ENCODE data around the gene CYP1A1. TPM values are rescaled to one million over a fixed set of nuclear protein-coding genes. Genes with fewer than 3 reads are reported as not detected.
A peak's percentile ranks its signal among the peaks of the same experiment; 100 is the strongest.

CYP1A1 gene
- total RNA-seq, result 0.31 and 0.42 TPM in 2 replicates

DNA sequence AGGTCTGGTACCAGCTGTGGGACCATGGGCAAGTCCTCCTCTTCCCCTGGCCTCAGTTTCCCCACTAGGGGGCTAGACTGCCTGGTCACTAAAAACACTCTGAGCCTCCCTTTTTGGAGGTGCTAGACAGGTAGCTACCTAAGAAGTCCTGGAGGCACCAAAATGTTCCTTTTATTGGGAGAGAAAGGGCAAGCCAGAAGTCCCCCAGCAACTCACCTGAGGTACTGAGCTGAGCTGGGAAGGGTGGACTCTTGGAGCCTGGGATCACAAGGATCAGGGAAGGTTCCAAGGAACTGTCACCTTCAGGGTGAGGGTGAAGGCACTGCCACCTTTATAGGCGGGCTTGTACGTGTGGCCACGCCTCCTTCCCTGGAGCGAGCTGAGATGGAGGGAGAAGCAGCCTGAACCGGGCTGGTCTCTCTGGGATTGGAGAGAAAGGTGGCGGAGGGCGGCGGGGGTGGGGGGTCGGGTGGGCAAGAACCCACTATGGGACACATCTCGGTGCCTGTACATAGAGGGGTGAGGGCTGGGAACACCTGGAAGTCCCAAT is at the start of gene CYP1A1:
CYP1A1 (minus strand) TSS at position 304 of the 550 bp plus-strand sequence. CDS start 2,431 bp downstream, outside the sequence.
- peaks cover 9% of the 10 kb centered on the region for H3K4me1 Mint-ChIP-seq
- peak within 1 kb of the TSS; percentile 76 for H3K4me3 Mint-ChIP-seq
- no peaks in the 10 kb centered on the region for H3K36me3 Mint-ChIP-seq (ENCODE audit: low read depth)
- intact Hi-C loops (cut with micrococcal nuclease), result loop anchor here (2.0 kb wide), 1 partner anchor 30 kb away; no protein-coding TSS in a partner anchor
- H3K9me3 Mint-ChIP-seq, result no peaks in the 10 kb centered on the region
- DNase-seq, result peak; percentile 77
- no peak within 1 kb of the TSS for H3K27ac Mint-ChIP-seq
- peaks cover 25% of the 10 kb centered on the region for H3K27me3 Mint-ChIP-seq

GRCh38 chr15:74773731-74774252 is 48.5 kb upstream of the CYP1A1 start:
- Mint-ChIP-seq H3K27ac (peak overlapping the region; percentile 53), H3K4me1 (peaks cover 61% of the 10 kb centered on the region), H3K27me3 (peaks cover under 1% of the 10 kb centered on the region), H3K36me3 (ENCODE audit: low read depth) (no peaks in the 10 kb centered on the region), H3K4me3 (no peak overlapping the region), H3K9me3 (no peaks in the 10 kb centered on the region)
- intact Hi-C loops (cut with micrococcal nuclease), result no loop called here
- DNase-seq, result peak; percentile 54

- intact Hi-C loops (cut with micrococcal nuclease), result no loop called here
- peaks cover 59% of the 10 kb centered on the region for H3K4me1 Mint-ChIP-seq
- no peak for DNase-seq
- H3K27ac Mint-ChIP-seq, result peak overlapping the region; percentile 26
- no peaks in the 10 kb centered on the region for H3K9me3 Mint-ChIP-seq
- H3K4me3 Mint-ChIP-seq, result no peak overlapping the region
- H3K27me3 Mint-ChIP-seq, result peaks cover 2% of the 10 kb centered on the region
- H3K36me3 Mint-ChIP-seq (ENCODE audit: low read depth), result no peaks in the 10 kb centered on the region
Measured at GRCh38 chr15:74773329-74773728, 48.0 kb upstream of the CYP1A1 start.

GRCh38 chr15:74770211-74770903 is 45.0 kb upstream of the CYP1A1 start:
- peak; percentile 55 for DNase-seq
- H3K27me3 Mint-ChIP-seq, result peaks cover 4% of the 10 kb centered on the region
- H3K27ac Mint-ChIP-seq, result no peak overlapping the region
- H3K9me3 Mint-ChIP-seq, result no peaks in the 10 kb centered on the region
- H3K36me3 Mint-ChIP-seq (ENCODE audit: low read depth), result no peaks in the 10 kb centered on the region
- intact Hi-C loops (cut with micrococcal nuclease), result loop anchor here (2.0 kb wide), 1 partner anchor 16 kb away; no protein-coding TSS in a partner anchor
- peaks cover 34% of the 10 kb centered on the region for H3K4me1 Mint-ChIP-seq
- H3K4me3 Mint-ChIP-seq, result no peak overlapping the region

DNA sequence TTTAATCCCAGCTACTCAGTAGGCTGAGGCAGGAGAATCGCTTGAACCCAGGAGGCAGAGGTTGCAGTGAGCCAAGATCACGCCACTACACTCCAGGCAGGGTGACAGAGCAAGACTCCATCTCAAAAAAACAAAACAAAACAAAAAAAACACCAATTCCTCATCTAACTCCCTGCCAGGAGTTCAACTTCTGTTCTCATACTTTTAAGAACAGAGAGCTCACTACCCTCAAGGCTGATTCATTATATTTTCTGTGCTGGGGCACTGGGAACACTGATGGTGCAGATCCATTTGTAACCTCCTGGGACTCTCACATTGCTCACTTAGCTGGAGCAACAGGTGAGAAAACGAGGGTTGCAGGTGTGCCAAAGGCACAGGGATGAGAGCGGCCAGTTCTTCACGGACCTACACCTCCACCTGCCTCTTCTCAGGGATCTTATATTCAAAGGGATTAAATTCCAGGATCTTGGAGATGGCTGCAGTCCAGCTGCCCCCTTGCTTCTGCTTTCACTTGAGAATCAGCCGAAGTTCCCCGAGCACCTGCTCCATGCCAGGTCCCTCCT is 44.2 kb upstream of the CYP1A1 start:
- peaks cover 30% of the 10 kb centered on the region for H3K4me1 Mint-ChIP-seq
- intact Hi-C loops (cut with micrococcal nuclease), result loop anchor here (1.0 to 2.0 kb wide), 3 partner anchors 17 to 395 kb away; no protein-coding TSS in a partner anchor
- peaks cover 4% of the 10 kb centered on the region for H3K27me3 Mint-ChIP-seq
- peak; percentile 54 for DNase-seq
- H3K4me3 Mint-ChIP-seq, result no peak overlapping the region
- H3K27ac Mint-ChIP-seq, result no peak overlapping the region
- H3K36me3 Mint-ChIP-seq (ENCODE audit: low read depth), result no peaks in the 10 kb centered on the region
- no peaks in the 10 kb centered on the region for H3K9me3 Mint-ChIP-seq

GRCh38 chr15:74768771-74769342 is 43.5 kb upstream of the CYP1A1 start:
- no peak overlapping the region for H3K27ac Mint-ChIP-seq
- peak; percentile 90 for DNase-seq
- no peaks in the 10 kb centered on the region for H3K36me3 Mint-ChIP-seq (ENCODE audit: low read depth)
- peaks cover 4% of the 10 kb centered on the region for H3K27me3 Mint-ChIP-seq
- H3K4me1 Mint-ChIP-seq, result peaks cover 24% of the 10 kb centered on the region
- H3K9me3 Mint-ChIP-seq, result no peaks in the 10 kb centered on the region
- intact Hi-C loops (cut with micrococcal nuclease), result loop anchor here (1.0 to 2.0 kb wide), 2 partner anchors 134 to 394 kb away; no protein-coding TSS in a partner anchor
- H3K4me3 Mint-ChIP-seq, result no peak overlapping the region

- peaks cover 4% of the 10 kb centered on the region for H3K27me3 Mint-ChIP-seq
- peaks cover 19% of the 10 kb centered on the region for H3K4me1 Mint-ChIP-seq
- H3K27ac Mint-ChIP-seq, result no peak overlapping the region
- intact Hi-C loops (cut with micrococcal nuclease), result loop anchor here (2.0 kb wide), 1 partner anchor 393 kb away; no protein-coding TSS in a partner anchor
- no peaks in the 10 kb centered on the region for H3K36me3 Mint-ChIP-seq (ENCODE audit: low read depth)
- no peaks in the 10 kb centered on the region for H3K9me3 Mint-ChIP-seq
- H3K4me3 Mint-ChIP-seq, result no peak overlapping the region
- DNase-seq, result peak; percentile 53
Measured at GRCh38 chr15:74768099-74768770, 42.9 kb upstream of the CYP1A1 start.

DNA sequence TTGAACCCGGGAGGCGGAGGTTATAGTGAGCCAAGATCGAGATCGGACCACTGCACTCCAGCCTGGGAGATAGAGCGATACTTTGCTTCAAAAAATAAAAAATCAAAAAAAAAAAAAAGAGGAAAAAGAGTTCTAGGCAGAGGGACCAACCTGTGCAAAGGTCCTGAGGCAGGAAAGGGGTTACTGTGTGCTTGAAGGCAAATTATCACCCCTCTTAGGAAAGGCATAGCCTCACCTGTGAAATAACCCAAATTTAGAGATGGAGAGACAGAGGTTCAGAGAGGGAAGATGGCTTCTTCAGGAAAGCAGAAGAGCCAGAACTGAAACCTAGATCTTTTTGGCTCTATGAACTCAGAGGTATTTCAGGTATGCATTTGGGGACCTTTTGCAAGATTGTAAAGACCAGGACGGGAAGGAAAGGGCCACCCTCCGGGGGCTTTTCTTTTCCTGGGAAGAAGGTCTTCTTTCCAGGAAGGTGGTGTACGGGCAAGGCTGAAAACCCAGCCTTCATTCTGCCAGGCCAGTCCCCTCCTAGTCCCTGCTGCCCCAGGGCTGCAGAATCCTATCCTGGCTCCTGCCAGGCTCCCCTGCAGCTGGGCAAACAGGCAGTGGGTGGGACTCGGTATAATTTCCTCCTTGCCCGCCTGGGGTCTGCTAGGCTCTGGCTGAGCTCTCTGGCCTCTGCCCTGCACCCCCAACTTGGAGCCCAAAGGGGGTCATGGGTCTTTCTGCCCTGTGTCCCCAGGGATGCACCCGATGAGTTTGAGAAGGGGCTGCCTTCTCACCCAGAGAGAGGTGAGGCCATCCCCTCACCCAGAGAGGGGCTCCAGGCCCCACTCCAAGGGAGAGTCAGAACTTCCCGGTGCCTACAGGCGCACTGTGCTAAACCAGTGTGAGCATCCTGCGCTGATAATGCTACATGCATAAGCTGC is 42.1 kb upstream of the CYP1A1 start:
- no peak for DNase-seq
- H3K4me1 Mint-ChIP-seq, result peaks cover 15% of the 10 kb centered on the region
- H3K36me3 Mint-ChIP-seq (ENCODE audit: low read depth), result no peaks in the 10 kb centered on the region
- peaks cover 4% of the 10 kb centered on the region for H3K27me3 Mint-ChIP-seq
- H3K27ac Mint-ChIP-seq, result no peak overlapping the region
- intact Hi-C loops (cut with micrococcal nuclease), result loop anchor here (2.0 kb wide), 1 partner anchor 393 kb away; no protein-coding TSS in a partner anchor
- H3K4me3 Mint-ChIP-seq, result no peak overlapping the region
- no peaks in the 10 kb centered on the region for H3K9me3 Mint-ChIP-seq

DNA sequence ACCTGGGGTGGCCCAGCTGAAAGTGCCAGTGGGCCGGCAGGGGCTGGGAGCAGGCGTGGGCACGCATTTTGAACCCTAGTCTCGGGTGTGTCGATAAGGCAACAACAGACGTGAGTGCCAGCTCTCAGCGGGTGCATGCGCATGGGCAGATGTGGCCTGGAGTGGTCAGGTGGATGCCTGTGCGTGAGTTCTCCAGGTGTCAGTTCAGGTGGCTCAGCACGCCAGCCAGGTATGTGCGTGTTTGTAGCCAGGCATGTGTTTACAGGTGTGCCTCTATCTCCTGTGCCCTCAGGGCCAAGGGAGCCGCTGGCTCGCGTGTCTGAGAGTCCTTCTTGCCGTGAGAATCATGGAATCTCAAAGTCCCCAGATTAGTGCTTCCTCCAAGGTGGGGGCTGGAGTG is 38.1 kb upstream of the CYP1A1 start:
- Mint-ChIP-seq H3K9me3 (no peaks in the 10 kb centered on the region), H3K27me3 (peaks cover 4% of the 10 kb centered on the region), H3K27ac (no peak overlapping the region), H3K4me3 (no peak overlapping the region), H3K36me3 (ENCODE audit: low read depth) (no peaks in the 10 kb centered on the region), H3K4me1 (no peaks in the 10 kb centered on the region)
- intact Hi-C loops (cut with micrococcal nuclease), result no loop called here
- DNase-seq, result no peak

- DNase-seq, result no peak
- peaks cover 4% of the 10 kb centered on the region for H3K27me3 Mint-ChIP-seq
- intact Hi-C loops (cut with micrococcal nuclease), result no loop called here
- no peak overlapping the region for H3K4me3 Mint-ChIP-seq
- H3K9me3 Mint-ChIP-seq, result no peaks in the 10 kb centered on the region
- no peaks in the 10 kb centered on the region for H3K36me3 Mint-ChIP-seq (ENCODE audit: low read depth)
- H3K27ac Mint-ChIP-seq, result no peak overlapping the region
- no peaks in the 10 kb centered on the region for H3K4me1 Mint-ChIP-seq
Measured at GRCh38 chr15:74762791-74763150, 37.4 kb upstream of the CYP1A1 start.

DNA sequence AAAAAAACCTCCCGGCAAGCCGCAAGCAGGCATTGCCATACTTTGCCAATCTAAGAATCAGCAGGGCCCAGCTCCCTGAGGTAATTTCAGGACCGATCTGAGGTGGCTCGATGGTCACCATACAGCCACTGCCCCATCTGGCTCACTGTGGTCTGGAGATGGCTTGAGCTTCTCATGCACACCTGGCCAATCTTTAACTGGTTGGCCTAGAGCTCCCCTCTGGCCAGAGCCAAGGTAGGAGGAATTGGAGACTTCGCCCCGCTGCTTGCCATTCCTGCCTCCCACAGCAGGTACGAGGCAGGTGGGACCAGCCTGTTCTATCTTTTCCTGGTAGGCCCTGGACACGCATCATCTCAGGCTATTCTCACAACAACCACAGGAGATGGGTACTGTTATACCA is 33.4 kb upstream of the CYP1A1 start:
- no peaks in the 10 kb centered on the region for H3K4me1 Mint-ChIP-seq
- no peak overlapping the region for H3K27ac Mint-ChIP-seq
- H3K27me3 Mint-ChIP-seq, result peaks cover 7% of the 10 kb centered on the region
- intact Hi-C loops (cut with micrococcal nuclease), result no loop called here
- no peaks in the 10 kb centered on the region for H3K9me3 Mint-ChIP-seq
- DNase-seq, result no peak
- H3K36me3 Mint-ChIP-seq (ENCODE audit: low read depth), result no peaks in the 10 kb centered on the region
- H3K4me3 Mint-ChIP-seq, result no peak overlapping the region

DNA sequence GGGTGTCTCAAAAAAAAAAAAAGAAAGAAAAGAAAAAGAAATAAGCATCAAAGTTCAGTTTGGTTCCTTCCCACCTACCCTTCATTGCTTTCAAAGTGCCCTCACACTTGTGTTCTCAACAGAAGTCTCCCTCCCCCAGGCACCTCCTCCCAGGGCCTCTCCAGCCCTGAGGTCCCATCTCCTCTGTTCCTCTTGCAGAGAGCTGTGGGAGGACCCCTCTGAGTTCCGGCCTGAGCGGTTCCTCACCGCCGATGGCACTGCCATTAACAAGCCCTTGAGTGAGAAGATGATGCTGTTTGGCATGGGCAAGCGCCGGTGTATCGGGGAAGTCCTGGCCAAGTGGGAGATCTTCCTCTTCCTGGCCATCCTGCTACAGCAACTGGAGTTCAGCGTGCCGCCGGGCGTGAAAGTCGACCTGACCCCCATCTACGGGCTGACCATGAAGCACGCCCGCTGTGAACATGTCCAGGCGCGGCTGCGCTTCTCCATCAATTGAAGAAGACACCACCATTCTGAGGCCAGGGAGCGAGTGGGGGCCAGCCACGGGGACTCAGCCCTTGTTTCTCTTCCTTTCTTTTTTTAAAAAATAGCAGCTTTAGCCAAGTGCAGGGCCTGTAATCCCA is 29.4 kb upstream of the CYP1A1 start:
- Mint-ChIP-seq H3K4me1 (no peaks in the 10 kb centered on the region), H3K36me3 (ENCODE audit: low read depth) (no peaks in the 10 kb centered on the region), H3K27ac (no peak overlapping the region), H3K27me3 (peaks cover 7% of the 10 kb centered on the region), H3K4me3 (no peak overlapping the region), H3K9me3 (no peaks in the 10 kb centered on the region)
- no peak for DNase-seq
- intact Hi-C loops (cut with micrococcal nuclease), result no loop called here

Data from activated CD4-positive, alpha-beta T cell treated with anti-CD3 and anti-CD28 coated beads, Interleukin-2, amount 10 ng/mL, durations not matched to agents 24 days and 14 days (primary cell).